ENCODE data around the gene GNG12.

GNG12 gene

DNA sequence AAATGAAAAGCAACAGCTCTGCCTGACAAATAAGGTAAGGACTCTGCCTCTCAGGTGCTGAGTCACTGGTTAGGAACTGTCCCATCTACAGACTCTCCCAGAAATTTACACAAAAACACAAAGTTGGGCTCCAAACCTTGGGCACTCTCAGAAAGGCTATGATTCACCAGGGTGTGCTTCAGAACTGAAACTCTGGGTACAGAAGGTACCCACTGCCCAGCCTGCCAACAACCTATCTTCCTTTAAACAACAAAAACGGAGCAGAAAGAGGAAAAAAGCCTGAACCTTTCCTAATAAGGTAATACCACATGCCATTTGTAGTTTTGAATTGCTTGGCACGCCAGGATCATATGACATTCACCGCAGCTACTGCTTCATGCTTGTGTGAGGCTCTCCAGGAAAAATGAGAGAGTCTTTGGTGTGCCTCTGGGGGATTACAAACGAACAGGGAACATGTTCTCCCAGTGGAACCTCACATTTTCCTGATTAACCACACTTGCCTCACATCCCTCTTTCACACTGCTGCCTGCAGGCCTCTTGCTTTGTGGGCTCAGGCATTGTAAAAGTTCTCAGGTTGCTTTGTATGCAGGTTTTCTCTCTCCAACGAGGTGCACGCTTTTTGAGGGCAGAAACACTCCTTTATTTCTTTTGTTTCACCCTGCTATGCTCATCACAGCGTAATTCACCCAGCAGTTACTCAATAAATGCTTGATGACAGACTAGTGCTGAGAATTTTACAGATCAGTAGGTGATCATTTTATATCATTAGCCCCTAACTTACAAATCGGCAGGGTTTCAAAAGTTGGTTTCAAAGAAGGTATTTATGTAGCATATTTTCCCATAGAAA is 83.2 kb downstream of the GNG12 start:
- H3K36me3 Mint-ChIP-seq, result no peaks in the 10 kb centered on the region
- H3K27ac Mint-ChIP-seq, result no peak overlapping the region
- H3K4me3 Mint-ChIP-seq, result no peak overlapping the region
- H3K4me1 Mint-ChIP-seq (ENCODE audit: low read depth), result peaks cover 6% of the 10 kb centered on the region
- H3K27me3 Mint-ChIP-seq, result peaks cover 5% of the 10 kb centered on the region
- H3K9me3 Mint-ChIP-seq (ENCODE audit: low read depth), result no peaks in the 10 kb centered on the region

DNA sequence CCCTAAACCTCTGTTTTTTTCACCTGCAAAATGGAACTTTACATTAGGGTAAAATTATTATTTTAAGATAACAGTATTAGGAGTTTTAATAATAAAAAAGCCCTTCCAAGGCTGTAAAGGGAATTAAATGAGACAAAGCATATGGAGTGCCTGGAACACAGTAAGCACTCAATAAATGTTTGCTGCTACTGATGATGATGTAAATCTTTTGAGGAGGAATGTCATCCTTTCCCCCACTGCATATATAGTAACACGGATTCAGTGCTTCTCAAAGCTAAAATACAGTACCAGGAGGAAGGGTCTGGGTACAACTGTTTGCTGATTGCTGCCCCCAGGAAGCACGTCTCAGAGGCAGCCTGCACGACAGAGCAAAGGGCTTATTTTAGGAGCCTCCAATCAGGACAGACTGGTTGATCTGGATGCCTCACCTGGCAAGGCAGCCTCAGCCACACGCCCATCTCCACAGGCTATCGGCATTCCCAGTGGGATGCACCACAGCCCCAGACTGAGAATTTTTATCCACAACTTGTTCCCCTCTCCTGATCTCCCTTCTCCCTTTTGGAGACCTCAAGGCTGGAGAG is 83.9 kb downstream of the GNG12 start:
- Mint-ChIP-seq H3K36me3 (no peaks in the 10 kb centered on the region), H3K4me1 (ENCODE audit: low read depth) (peaks cover 6% of the 10 kb centered on the region), H3K9me3 (ENCODE audit: low read depth) (no peaks in the 10 kb centered on the region), H3K27ac (no peak overlapping the region), H3K4me3 (no peak overlapping the region), H3K27me3 (peaks cover 5% of the 10 kb centered on the region)

- no peak overlapping the region for H3K4me3 Mint-ChIP-seq
- peaks cover 5% of the 10 kb centered on the region for H3K27me3 Mint-ChIP-seq
- no peaks in the 10 kb centered on the region for H3K36me3 Mint-ChIP-seq
Observed at GRCh38 chr1:67748630-67749029, 84.6 kb downstream of the GNG12 start.

GRCh38 chr1:67747671-67748546 is 85.4 kb downstream of the GNG12 start:
- peaks cover 6% of the 10 kb centered on the region for H3K4me1 Mint-ChIP-seq (ENCODE audit: low read depth)
- H3K36me3 Mint-ChIP-seq, result no peaks in the 10 kb centered on the region
- no peak overlapping the region for H3K27ac Mint-ChIP-seq
- H3K9me3 Mint-ChIP-seq (ENCODE audit: low read depth), result no peaks in the 10 kb centered on the region
- no peak overlapping the region for H3K4me3 Mint-ChIP-seq
- peaks cover 5% of the 10 kb centered on the region for H3K27me3 Mint-ChIP-seq

More at GRCh38 chr1:67748630-67749029, 84.6 kb downstream of the GNG12 start:
- Mint-ChIP-seq H3K9me3 (ENCODE audit: low read depth) (no peaks in the 10 kb centered on the region), H3K27ac (no peak overlapping the region), H3K4me1 (ENCODE audit: low read depth) (peaks cover 6% of the 10 kb centered on the region)

DNA sequence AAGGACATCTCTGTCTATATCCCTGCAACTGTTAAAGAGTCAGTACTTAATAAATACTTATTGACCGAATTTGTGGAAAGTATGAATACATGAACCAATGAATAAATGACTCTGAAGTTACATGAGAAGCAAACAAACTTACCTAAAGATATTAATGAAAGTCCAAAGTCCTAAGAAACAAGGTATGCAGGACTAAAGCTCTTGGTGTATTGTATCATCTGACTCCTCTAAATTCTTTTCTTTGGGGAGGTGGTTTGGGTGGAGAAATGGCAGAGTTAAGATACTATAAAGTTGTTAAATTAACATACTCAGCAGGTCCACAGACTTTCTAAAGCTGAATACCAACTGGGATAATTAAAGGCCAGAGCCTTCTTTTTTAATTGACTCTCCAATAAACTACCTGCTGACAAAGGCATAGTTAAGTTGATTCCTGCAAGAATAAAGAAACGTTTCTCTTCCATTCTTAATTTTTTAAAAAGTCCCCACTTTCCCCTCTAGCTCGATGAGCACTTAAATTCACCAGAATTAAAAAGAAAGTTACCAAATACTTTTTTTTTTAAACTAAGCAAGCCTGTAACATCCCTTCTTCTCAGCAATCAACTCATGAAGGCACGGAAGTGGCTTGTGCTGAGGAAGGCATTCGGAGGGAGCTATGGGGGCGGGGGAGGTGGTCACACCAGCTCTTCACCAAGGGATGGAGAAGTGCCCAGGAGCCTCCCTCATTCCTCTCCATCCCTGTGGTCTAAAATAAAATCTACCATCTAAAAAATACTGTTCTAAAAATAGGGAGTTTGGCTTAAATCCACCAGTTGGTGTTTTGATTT is 87.2 kb downstream of the GNG12 start:
- peaks cover 5% of the 10 kb centered on the region for H3K27me3 Mint-ChIP-seq
- H3K4me1 Mint-ChIP-seq (ENCODE audit: low read depth), result peaks cover 6% of the 10 kb centered on the region
- H3K36me3 Mint-ChIP-seq, result no peaks in the 10 kb centered on the region
- no peaks in the 10 kb centered on the region for H3K9me3 Mint-ChIP-seq (ENCODE audit: low read depth)
- no peak overlapping the region for H3K4me3 Mint-ChIP-seq
- no peak overlapping the region for H3K27ac Mint-ChIP-seq

GRCh38 chr1:67743072-67743725 is 90.1 kb downstream of the GNG12 start:
- no peaks in the 10 kb centered on the region for H3K9me3 Mint-ChIP-seq (ENCODE audit: low read depth)
- peaks cover 3% of the 10 kb centered on the region for H3K4me1 Mint-ChIP-seq (ENCODE audit: low read depth)
- H3K4me3 Mint-ChIP-seq, result no peak overlapping the region
- peaks cover 3% of the 10 kb centered on the region for H3K36me3 Mint-ChIP-seq
- peaks cover 7% of the 10 kb centered on the region for H3K27me3 Mint-ChIP-seq
- H3K27ac Mint-ChIP-seq, result no peak overlapping the region

DNA sequence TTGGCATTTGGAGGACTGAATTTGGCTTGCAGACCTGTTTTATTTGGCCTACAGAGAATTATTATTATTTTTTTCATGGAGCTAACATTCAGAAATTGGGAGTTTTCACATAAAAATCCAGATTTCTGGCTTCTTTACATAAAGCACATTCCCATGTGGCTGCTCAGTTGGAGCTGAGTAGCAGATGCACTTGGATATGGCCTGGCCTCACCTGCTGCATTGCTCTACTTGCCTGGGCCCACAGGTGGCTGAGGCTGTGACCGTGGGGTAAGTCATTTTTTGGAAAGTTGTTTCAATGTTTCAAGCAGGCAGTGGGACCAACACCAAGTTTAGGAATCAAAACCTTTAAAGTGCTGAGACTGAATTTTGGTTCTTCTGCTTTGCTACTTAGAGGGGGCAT is 91.5 kb downstream of the GNG12 start:
- H3K27me3 Mint-ChIP-seq, result peaks cover 3% of the 10 kb centered on the region
- no peaks in the 10 kb centered on the region for H3K9me3 Mint-ChIP-seq (ENCODE audit: low read depth)
- H3K36me3 Mint-ChIP-seq, result peaks cover 3% of the 10 kb centered on the region
- H3K4me3 Mint-ChIP-seq, result no peak overlapping the region
- H3K27ac Mint-ChIP-seq, result no peak overlapping the region
- peaks cover under 1% of the 10 kb centered on the region for H3K4me1 Mint-ChIP-seq (ENCODE audit: low read depth)

GRCh38 chr1:67741121-67741520 is 92.1 kb downstream of the GNG12 start:
- Mint-ChIP-seq H3K4me3 (no peak overlapping the region), H3K27me3 (peaks cover 3% of the 10 kb centered on the region), H3K27ac (no peak overlapping the region), H3K9me3 (ENCODE audit: low read depth) (no peaks in the 10 kb centered on the region), H3K36me3 (peaks cover 3% of the 10 kb centered on the region), H3K4me1 (ENCODE audit: low read depth) (peaks cover 7% of the 10 kb centered on the region)

DNA sequence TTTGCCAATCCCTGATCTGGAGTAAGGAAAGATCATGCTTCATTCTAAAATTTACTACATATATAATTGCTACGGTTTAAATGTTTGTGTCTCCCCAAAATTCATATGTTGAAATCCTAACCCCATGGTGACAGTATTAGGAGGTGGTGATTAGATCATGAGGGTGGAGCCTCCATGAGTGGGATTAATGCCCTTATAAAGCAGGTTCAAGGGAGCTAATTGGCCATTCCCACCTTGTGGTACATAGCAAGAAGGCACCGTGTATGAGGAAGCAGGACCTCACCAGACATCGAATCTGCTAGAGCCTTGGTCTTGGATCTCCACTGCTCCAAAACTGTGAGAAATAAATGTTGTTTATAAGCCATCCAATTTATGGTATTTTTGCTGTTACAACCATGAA is 92.7 kb downstream of the GNG12 start:
- H3K4me3 Mint-ChIP-seq, result no peak overlapping the region
- peaks cover 3% of the 10 kb centered on the region for H3K27me3 Mint-ChIP-seq
- H3K27ac Mint-ChIP-seq, result no peak overlapping the region
- peaks cover 3% of the 10 kb centered on the region for H3K36me3 Mint-ChIP-seq
- no peaks in the 10 kb centered on the region for H3K9me3 Mint-ChIP-seq (ENCODE audit: low read depth)
- H3K4me1 Mint-ChIP-seq (ENCODE audit: low read depth), result peaks cover 12% of the 10 kb centered on the region

DNA sequence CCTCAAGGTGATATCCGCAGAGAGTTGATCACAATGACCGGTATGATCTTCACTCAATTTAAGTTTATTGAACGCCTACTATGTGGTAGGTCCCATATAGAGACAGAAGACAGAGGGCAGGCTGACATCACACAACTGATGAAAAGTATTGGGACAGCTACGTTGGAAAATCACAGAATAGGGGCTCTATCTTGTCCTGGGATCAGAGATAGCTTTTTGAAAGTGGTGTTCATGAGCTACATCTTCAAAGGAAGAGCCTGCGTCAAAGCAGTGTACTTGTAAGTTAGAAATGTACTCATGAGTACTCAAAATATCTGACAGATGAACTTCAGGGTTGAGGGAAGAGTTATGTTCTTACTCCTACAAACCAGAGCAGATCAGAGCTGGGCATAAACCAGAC is 93.9 kb downstream of the GNG12 start:
- no peak overlapping the region for H3K4me3 Mint-ChIP-seq
- H3K9me3 Mint-ChIP-seq (ENCODE audit: low read depth), result no peaks in the 10 kb centered on the region

GRCh38 chr1:67738401-67738800 is 94.9 kb downstream of the GNG12 start:
- Mint-ChIP-seq H3K27ac (no peak overlapping the region), H3K36me3 (peaks cover 3% of the 10 kb centered on the region), H3K27me3 (peaks cover 3% of the 10 kb centered on the region), H3K4me3 (no peak overlapping the region), H3K4me1 (ENCODE audit: low read depth) (peaks cover 18% of the 10 kb centered on the region), H3K9me3 (ENCODE audit: low read depth) (no peaks in the 10 kb centered on the region)

More for the DNA sequence above, 93.9 kb downstream of the GNG12 start:
- Mint-ChIP-seq H3K27ac (no peak overlapping the region), H3K4me1 (ENCODE audit: low read depth) (peaks cover 14% of the 10 kb centered on the region), H3K27me3 (peaks cover 3% of the 10 kb centered on the region), H3K36me3 (peaks cover 3% of the 10 kb centered on the region)

DNA sequence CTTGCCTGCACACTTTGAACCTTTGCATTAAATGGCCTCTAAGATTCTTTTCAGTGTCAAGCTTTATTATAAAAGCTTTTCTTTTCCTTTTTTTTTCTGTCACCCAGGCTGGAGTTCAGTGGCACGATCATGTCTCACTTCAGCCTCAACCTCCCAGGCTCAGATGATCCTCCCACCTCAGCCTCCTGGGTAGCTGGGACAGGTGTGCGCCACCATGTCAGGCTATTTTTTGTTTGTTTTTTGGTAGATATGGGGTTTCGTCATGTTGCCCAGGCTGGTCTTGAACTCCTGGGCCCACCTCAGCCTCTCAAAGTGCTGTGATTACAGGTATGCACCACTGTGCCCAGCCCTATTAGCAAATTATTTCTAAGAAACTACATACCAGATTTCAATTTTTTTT is 95.4 kb downstream of the GNG12 start:
- Mint-ChIP-seq H3K9me3 (ENCODE audit: low read depth) (no peaks in the 10 kb centered on the region), H3K4me1 (ENCODE audit: low read depth) (peaks cover 18% of the 10 kb centered on the region), H3K4me3 (no peak overlapping the region), H3K27me3 (peaks cover 3% of the 10 kb centered on the region), H3K36me3 (peaks cover 3% of the 10 kb centered on the region), H3K27ac (no peak overlapping the region)

GRCh38 chr1:67736750-67737149 is 96.5 kb downstream of the GNG12 start:
- Mint-ChIP-seq H3K4me1 (ENCODE audit: low read depth) (peaks cover 18% of the 10 kb centered on the region), H3K4me3 (no peak overlapping the region), H3K27ac (no peak overlapping the region)

More at GRCh38 chr1:67736750-67737149, 96.5 kb downstream of the GNG12 start:
- Mint-ChIP-seq H3K36me3 (peaks cover 3% of the 10 kb centered on the region), H3K27me3 (peaks cover 3% of the 10 kb centered on the region), H3K9me3 (ENCODE audit: low read depth) (no peaks in the 10 kb centered on the region)
